K562 (cell line): Measurements from ENCODE around the gene ENKUR.

ENCODE experiments used
- MAX ChIP-seq: sonication (generic); formaldehyde crosslinking; IDR thresholded peaks from 2 replicates; pipeline ENCODE4 v1.9.0; 2022; ENCODE audit warnings: mild to moderate bottlenecking, missing genetic modification reagents
- POLR3A ChIP-seq: IDR thresholded peaks from 2 replicates; pipeline ENCODE4 v1.6.1; 2011; ENCODE audit warnings: borderline replicate concordance, mild to moderate bottlenecking, moderate library complexity; ENCODE audit not compliant: insufficient read length, insufficient read depth; ENCODE audit errors: extremely low read depth
- UBTF ChIP-seq, 2 experiments: IDR thresholded peaks; 2 replicates each; pipeline ENCODE4 v1.6.1; 2012; ENCODE audit warnings: improper control_type of control experiment in 2 of 2, low read depth in 2 of 2, low read length in 2 of 2, borderline replicate concordance in 1 of 2
- ZC3H4 ChIP-seq: sonication (generic); formaldehyde crosslinking; IDR thresholded peaks from 2 replicates; pipeline ENCODE4 v1.9.0; 2021; ENCODE audit warnings: missing genetic modification reagents, borderline replicate concordance
- ZFX ChIP-seq: sonication (generic); formaldehyde crosslinking; IDR thresholded peaks from 2 replicates; pipeline ENCODE4 v1.8.0; 2022; ENCODE audit warnings: mild to moderate bottlenecking, missing genetic modification reagents, moderate library complexity
- ZNF232 ChIP-seq: sonication (generic); formaldehyde crosslinking; IDR thresholded peaks from 2 replicates; pipeline ENCODE4 v1.8.0; 2022; ENCODE audit warnings: mild to moderate bottlenecking, missing genetic modification reagents
- ZNF511 ChIP-seq: sonication (generic); formaldehyde crosslinking; IDR thresholded peaks from 2 replicates; pipeline ENCODE4 v1.8.0; 2022; ENCODE audit warnings: mild to moderate bottlenecking, missing genetic modification reagents

GRCh38 chr10:24991298-24991697 lies 24.7 kb downstream of the ENKUR start:
- TF ChIP-seq ZC3H4 (CRISPR knock-in tag) (no peak), ZNF232 (no peak), ZFX (CRISPR knock-in tag) (no peak), POLR3A (no peak), UBTF (IDR thresholded peaks at IDR 0.05; ENCODE audit: borderline replicate concordance in 1 of 2, low read depth in 2 of 2, low read length in 2 of 2) (no peak), ZNF511 (CRISPR knock-in tag) (no peak), MAX (no peak)
